Measurements from ENCODE around the gene DAP.
"Not testable (repeated sequence)": the region's sequence is repeated elsewhere in the genome, so short reads cannot be mapped to it uniquely, and the experiment has no call there.

DNA sequence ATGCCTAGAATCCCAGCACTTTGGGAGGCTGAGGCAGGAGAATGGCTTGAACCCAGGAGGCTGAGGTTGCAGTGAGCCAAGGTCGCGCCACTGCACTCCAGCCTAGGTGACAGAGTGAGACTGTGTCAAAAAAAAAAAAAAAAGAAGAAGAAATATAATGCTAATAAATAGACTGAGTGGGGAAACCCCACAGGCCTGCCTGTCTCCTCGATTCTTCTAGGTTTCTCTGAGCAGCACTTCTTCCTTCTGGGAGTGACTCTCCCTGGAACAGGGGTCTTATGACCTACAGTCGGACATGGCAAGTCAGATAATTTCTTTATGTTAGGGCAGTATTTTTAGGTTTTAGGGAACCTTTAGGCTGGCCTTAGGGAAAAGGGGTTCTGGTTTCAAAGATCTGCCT lies 130.3 kb downstream of the DAP start:
- TF ChIP-seq, protein P1, sequence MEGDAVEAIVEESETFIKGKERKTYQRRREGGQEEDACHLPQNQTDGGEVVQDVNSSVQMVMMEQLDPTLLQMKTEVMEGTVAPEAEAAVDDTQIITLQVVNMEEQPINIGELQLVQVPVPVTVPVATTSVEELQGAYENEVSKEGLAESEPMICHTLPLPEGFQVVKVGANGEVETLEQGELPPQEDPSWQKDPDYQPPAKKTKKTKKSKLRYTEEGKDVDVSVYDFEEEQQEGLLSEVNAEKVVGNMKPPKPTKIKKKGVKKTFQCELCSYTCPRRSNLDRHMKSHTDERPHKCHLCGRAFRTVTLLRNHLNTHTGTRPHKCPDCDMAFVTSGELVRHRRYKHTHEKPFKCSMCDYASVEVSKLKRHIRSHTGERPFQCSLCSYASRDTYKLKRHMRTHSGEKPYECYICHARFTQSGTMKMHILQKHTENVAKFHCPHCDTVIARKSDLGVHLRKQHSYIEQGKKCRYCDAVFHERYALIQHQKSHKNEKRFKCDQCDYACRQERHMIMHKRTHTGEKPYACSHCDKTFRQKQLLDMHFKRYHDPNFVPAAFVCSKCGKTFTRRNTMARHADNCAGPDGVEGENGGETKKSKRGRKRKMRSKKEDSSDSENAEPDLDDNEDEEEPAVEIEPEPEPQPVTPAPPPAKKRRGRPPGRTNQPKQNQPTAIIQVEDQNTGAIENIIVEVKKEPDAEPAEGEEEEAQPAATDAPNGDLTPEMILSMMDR (IDR thresholded peaks at IDR 0.05 in 8 of 11, conservative IDR thresholded peaks at IDR 0.05 in 3 of 11), result not testable (repeated sequence)
- not testable (repeated sequence) for TF ChIP-seq POLR2AphosphoS5 (IDR thresholded peaks at IDR 0.05)

Data from spleen (tissue), 7 donors.